Adipocyte (in vitro differentiated cells): ENCODE measurements around the gene PLPP7.
"Not testable (repeated sequence)": the region's sequence is repeated elsewhere in the genome, so short reads cannot be mapped to it uniquely, and the experiment has no call there.

Experiments
- DNase-seq: peaks from one replicate; pipeline ENCODE4 v3.0.0-alpha.2; 2015; ENCODE audit warnings: low read depth
- H3K27me3 ChIP-seq: replicated peaks from 2 replicates; pipeline ENCODE4 v1.7.0; 2013; ENCODE audit warnings: mild to moderate bottlenecking, low read length, moderate library complexity; ENCODE audit not compliant: control insufficient read depth, insufficient read depth
- H3K36me3 ChIP-seq: 2 replicates; pipeline ENCODE4 v1.7.0; 2013; ENCODE audit warnings: low read length, mild to moderate bottlenecking, moderate library complexity; ENCODE audit not compliant: control insufficient read depth, insufficient read depth, severe bottlenecking
- H3K4me1 ChIP-seq: 2 replicates; pipeline ENCODE4 v1.7.0; 2013; ENCODE audit warnings: mild to moderate bottlenecking, low read length, moderate library complexity; ENCODE audit not compliant: control insufficient read depth, insufficient read depth
- H3K4me3 ChIP-seq: 2 replicates; pipeline ENCODE4 v1.7.0; 2013; ENCODE audit warnings: mild to moderate bottlenecking, low read length, moderate library complexity
- H3K9ac ChIP-seq: 2 replicates; pipeline ENCODE4 v1.7.0; 2013; ENCODE audit warnings: mild to moderate bottlenecking, low read length, moderate library complexity
- H3K9me3 ChIP-seq: 2 replicates; pipeline ENCODE4 v1.7.0; 2013; ENCODE audit warnings: mild to moderate bottlenecking, low read length, moderate library complexity; ENCODE audit not compliant: control insufficient read depth

PLPP7 gene

DNA sequence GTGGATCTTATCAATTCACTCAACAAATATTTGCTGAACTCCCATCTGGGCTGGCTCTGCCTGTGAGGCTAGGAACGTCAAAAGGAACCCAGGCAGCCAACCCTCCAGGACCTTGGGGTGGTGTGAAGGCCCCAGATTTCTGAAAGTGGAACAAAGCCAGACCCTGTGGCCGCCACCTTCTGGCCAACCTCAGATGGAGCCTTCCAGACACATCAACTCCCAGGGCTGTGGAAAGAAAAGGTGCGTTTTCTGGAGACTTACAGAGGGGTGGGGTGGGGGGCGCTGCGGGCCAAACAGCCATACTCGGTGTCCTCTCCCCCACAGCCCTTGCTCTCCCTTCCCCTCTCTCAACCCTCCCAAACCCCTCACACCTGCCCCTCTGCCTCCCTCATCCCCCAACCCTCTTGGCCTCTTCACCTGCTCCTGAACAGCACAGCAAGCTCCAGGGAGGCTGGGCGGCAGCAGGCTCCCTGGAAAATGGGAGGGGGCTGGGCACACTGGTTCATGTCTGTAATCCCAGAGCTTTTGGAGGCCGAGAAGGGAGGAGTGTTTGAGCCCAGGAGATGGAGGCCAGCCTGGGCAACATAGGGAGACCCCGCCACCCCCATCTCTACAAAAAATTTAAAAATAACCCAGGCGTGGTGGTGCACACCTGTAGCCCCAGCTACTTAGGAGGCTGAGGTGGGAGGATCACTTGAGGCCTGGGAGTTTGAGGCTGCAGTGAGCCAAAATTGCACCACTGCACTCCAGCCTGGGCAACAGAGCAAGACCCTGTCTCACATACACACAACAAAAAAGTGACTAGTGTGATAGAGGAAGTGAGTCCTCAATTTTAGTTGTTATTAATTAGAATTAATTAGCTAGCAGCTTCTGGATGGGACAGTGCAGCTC lies 59.4 kb downstream of the PLPP7 start:
- H3K9ac ChIP-seq = no peak overlapping the region
- H3K4me3 ChIP-seq = no peak overlapping the region
- no peaks in the 10 kb centered on the region for H3K9me3 ChIP-seq
- H3K27me3 ChIP-seq = peaks cover 2% of the 10 kb centered on the region
- H3K4me1 ChIP-seq = no peaks in the 10 kb centered on the region
- DNase-seq = no peak
- no peaks in the 10 kb centered on the region for H3K36me3 ChIP-seq

GRCh38 chr9:131349522-131349880 lies 60.0 kb downstream of the PLPP7 start:
- H3K36me3 ChIP-seq = no peaks in the 10 kb centered on the region
- no peaks in the 10 kb centered on the region for H3K9me3 ChIP-seq
- peak overlapping the region; percentile 65 for H3K4me3 ChIP-seq
- DNase-seq = no peak
- H3K9ac ChIP-seq = peak overlapping the region; percentile 53
- no peaks in the 10 kb centered on the region for H3K27me3 ChIP-seq
- no peaks in the 10 kb centered on the region for H3K4me1 ChIP-seq

DNA sequence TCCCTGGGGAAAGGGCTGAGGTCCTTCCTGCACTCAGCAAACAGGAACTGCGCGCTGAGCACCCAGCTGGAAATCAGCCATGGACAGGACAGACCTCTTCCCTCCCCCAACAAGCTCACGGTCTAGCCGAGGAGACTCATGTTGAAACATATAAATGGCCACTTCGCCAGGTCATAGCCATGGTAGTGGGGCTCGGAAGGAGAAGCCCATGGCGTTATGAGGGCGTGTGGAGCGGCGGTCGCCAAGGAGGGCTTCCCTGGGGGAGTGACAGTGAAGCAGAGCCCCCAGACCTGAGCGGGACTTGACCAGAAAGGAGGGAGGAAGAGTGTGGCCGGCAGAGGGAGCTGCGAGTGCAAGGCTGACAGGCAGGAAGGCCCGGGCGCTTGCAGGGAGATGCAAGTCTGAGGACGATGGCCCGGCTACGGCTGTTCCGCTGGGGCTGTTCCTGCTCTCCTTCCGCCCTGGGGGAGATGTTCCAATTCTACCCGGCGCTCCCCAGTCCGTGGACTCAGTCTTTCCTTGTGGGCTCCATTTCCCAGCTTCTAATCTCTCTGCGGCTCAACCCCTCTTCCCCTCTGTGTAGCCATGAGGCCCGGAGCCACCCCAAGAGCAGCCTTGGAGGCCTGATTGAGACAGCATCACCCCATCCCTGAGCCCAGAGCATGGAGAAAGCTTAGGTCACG lies 60.5 kb downstream of the PLPP7 start:
- H3K4me1 ChIP-seq = no peaks in the 10 kb centered on the region
- H3K4me3 ChIP-seq = peak overlapping the region; percentile 65
- H3K36me3 ChIP-seq = no peaks in the 10 kb centered on the region
- H3K27me3 ChIP-seq = no peaks in the 10 kb centered on the region
- peak; percentile 95 for DNase-seq
- peak overlapping the region; percentile 53 for H3K9ac ChIP-seq
- H3K9me3 ChIP-seq = no peaks in the 10 kb centered on the region

DNA sequence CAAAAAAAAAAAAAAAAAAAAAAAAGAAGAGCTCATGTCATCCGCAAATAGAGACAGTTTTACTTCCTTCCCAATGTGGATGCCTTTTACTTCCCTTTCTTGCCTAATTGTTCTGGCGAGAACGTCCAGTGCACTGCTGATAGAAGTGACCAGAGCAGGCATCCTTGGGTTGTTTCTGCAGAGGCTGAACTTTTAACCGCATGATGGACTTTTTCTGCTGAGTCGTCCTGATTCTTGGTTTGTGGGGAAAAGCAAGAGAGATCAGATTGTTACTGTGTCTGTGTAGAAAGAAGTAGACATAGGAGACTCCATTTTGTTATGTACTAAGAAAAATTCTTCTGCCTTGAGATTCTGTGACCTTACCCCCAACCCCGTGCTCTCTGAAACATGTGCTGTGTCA lies 67.0 kb downstream of the PLPP7 start:
- H3K9ac ChIP-seq, H3K36me3 ChIP-seq, H3K27me3 ChIP-seq, H3K4me1 ChIP-seq, H3K9me3 ChIP-seq, DNase-seq, H3K4me3 ChIP-seq: not testable (repeated sequence)

GRCh38 chr9:131358556-131358955 lies 69.0 kb downstream of the PLPP7 start:
- no peaks in the 10 kb centered on the region for H3K27me3 ChIP-seq
- DNase-seq = no peak
- peaks cover 6% of the 10 kb centered on the region for H3K4me1 ChIP-seq
- no peaks in the 10 kb centered on the region for H3K36me3 ChIP-seq
- H3K4me3 ChIP-seq = no peak overlapping the region
- no peaks in the 10 kb centered on the region for H3K9me3 ChIP-seq
- H3K9ac ChIP-seq = no peak overlapping the region
